NT2/D1 (cell line): Measurements from ENCODE around the gene KDM1A.

Experiments
- YY1 ChIP-seq: IDR thresholded peaks from 2 replicates; pipeline ENCODE4 v1.6.1; 2011; ENCODE audit not compliant: insufficient read length, insufficient read depth
- ZNF274 ChIP-seq: IDR thresholded peaks from 2 replicates; pipeline ENCODE4 v1.6.1; 2011; ENCODE audit warnings: mild to moderate bottlenecking, low read depth, low read length

GRCh38 chr1:23118957-23119792 is 99.9 kb downstream of the KDM1A start:
- TF ChIP-seq ZNF274 = no peak
- TF ChIP-seq YY1 = no peak
